CD4-positive, alpha-beta T cell treated with Interleukin-17A for 1 hour (primary cell): ENCODE results near the gene LDHD.
"Not testable (repeated sequence)": the region's sequence is repeated elsewhere in the genome, so short reads cannot be mapped to it uniquely, and the experiment has no call there.

ENCODE experiments used
- DNase-seq: peaks from one replicate; pipeline ENCODE4 v3.0.0-alpha.2; 2020

LDHD gene

GRCh38 chr16:75099075-75099667, 17.4 kb downstream of the LDHD start:
- no peak for DNase-seq

- peak; percentile 79 for DNase-seq
These were observed 18.4 kb downstream of the LDHD start for GRCh38 chr16:75097941-75098901.

DNA sequence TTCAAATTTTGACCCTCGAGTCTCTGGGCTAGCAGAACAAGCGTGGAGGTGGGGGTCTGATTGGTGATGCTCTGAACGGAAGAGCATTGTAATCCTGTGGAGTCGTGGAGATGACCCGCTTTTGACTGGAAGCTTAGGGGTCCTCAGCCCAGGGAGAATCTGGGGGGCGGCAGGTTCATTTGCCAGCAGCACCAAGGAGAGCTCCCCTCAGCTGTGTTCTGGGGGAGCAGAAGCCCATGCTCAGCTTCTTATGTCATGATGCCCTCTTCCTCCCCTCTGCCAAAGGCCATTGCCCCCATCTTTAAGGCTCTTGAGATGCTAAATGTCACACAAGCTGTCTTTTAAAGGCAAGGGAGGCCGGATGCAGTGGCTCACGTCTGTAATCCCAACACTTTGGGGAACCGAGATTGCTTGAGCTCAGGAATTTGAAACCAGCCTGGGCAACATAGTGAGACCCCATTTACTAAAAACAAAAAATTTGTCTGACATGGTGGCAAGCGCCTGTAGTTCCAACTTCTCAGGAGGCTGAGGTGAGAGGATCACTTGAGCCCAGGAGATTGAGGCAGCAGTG, 19.3 kb downstream of the LDHD start:
- DNase-seq = no peak

GRCh38 chr16:75096656-75097055, 19.9 kb downstream of the LDHD start:
- no peak for DNase-seq

DNA sequence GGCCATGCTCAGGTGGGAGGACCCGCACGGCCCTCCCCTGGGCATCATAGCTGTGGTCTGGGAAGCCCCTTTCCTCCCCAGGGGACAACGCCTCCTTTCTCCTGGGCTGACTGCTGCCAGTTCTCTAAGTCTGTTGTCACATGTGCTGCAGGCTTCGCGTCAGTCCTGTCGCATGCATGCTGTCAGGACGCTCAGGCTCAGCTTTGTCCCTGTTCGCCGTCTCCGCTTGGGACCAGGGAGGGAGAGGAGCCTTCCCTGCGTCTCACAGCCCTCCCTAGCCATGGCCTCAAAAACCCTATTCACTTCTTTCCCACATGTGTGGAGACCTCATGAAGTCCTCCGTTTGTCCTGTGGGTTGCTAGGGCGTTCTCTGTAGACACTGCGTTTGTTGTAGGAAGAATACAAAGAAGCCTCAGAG, 21.4 kb downstream of the LDHD start:
- no peak for DNase-seq

DNA sequence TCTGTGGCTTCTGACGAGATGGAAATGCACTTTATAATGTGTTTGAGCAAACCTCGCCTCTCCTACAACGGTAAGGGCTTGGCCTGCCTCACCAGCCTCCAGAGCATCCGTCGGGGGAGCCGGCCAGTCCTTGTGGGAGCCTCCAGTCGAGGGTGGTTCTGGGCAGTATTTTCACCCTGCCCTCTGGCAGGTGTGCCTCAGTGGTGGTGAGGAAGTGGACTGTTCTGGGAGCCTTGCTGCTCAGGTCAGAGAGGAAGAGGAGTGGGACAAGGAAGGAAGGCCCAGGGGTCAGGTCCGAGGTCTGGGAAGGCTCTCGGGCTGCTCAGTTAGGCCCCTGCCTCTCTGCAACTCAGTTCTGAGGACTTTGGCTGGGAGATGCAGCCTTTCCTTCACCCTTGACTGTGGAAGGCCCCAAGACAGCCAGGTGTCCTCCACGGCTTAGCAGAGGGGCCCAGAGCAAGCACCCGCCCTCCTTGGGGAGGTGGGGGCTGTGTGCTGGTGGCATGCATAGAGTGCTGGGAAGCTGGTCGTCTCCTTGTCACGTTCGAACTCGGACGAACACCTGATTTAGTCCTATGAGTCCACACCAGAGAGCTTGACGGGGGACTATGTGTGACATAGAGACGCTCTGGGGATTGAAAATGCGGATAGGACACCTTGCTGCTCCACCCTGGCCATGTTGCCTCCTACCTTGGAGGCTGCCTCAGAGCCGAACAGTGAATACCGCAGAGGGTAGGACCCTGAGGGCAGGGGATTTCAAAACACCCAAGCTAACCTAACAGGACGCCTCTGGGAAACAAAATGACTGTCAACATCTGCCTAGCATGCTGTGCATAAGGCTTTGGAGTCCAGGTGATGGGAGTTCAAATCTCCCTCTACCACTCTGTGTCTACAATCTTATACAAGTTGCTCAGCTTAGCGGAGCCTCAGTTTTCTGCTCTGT, 22.7 kb downstream of the LDHD start:
- DNase-seq = no peak

- DNase-seq = no peak
These were observed 23.8 kb downstream of the LDHD start for GRCh38 chr16:75092777-75093176.

DNA sequence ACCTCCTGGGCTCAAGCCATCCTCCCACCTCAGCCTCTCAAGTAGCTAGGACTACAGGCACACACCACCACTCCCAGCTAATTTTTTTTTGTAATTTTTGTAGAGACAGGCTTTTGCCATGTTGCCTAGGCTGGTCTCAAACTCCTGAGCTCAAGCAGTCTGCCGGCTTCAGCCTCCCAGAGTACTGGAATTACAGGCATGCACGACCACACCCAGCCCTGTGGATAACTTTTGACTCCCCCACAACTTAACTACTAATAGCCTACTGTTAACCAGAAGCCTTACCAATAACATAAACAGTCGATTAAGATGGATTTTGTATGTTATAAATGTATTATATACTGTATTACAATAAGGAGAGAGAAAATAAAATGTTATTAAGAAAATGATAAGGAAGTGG, 25.0 kb downstream of the LDHD start:
- DNase-seq = not testable (repeated sequence)

DNA sequence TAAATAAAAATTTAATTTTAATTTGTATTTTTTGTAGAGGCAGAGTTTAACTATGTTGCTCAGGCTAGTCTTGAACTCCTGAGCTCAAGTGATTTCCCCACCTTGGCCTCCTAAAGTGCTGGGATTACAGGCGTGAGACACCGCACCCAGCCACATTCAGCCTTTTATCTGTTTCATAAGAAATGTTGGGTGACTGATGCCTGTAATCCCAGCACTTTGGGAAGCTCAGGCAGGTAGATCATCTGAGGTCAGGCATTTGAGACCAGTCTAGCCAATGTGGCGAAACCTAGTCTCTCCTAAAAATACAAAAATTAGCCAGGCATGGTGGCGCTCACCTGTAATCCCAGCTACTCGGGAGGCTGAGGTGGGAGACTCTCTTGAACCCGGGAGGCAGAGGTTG, 25.7 kb downstream of the LDHD start:
- DNase-seq = not testable (repeated sequence)

GRCh38 chr16:75089486-75090202, 26.9 kb downstream of the LDHD start:
- DNase-seq = no peak

GRCh38 chr16:75088934-75089333, 27.6 kb downstream of the LDHD start:
- DNase-seq = no peak

GRCh38 chr16:75088216-75088615, 28.4 kb downstream of the LDHD start:
- DNase-seq = no peak

DNA sequence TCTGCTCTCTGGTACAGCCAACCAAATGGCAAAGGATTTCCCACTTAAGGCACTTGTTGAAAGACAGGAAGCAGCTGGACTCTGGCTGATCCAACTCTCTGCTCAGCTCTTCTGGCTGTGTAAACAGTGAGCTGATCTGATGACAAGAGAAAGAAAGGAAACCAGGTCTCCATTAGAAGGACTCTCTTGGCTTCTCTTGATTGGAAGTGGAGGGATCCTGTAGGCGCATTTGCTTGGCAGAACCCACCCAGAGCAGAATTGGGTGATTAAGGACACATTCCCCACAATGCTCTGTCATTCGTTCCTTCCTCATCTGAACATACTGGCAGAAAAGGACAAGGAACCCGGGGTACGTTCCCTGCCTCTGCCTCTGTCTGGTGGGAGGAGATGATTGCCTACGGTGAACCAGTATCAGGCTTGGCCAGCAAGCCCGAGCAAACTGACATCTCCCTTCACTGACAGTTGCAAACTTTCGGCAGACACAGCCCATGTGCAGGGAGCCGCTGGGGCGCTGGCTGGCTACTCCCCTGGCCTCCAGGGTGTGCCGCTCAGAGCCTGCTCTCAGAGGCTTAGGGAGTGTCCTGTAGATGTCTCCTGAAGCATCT, 29.1 kb downstream of the LDHD start:
- DNase-seq = no peak

DNA sequence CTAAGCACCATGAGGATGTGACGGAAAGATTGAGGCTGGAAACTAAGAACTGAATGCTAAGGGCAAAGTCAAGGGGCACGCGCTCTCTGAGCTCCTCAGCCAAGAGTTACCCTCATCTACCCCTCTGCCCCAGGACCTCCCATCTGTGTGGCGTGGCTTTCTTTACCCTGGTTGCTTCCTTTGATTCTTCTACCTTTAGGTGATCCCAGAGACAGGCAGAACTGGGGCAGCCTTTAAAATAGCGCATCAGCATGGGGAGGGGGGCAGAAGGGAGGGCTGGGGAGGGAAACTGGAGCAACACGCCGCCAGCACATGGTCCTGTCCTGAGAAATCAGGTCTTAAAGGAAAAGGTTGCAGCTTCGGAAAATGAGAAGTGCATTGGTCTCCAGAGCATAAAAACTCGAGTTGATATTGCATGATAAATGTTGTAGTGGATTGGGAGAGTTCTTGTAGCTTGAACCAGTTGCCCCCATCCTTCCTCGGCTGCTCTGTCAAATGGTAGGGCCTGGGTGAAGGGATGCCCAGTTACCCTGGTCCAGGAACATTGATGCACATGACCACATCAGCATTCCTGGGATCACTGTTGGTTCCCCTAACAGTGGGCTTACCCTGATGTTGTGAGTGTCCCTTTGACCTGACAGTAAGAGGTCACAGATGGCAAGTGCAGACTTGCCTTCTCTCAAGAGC, 29.7 kb downstream of the LDHD start:
- no peak for DNase-seq

GRCh38 chr16:75086281-75086680, 30.3 kb downstream of the LDHD start:
- DNase-seq = no peak

- no peak for DNase-seq
These were observed 31.0 kb downstream of the LDHD start for GRCh38 chr16:75085556-75085955.

GRCh38 chr16:75083813-75084212, 32.8 kb downstream of the LDHD start:
- no peak for DNase-seq

GRCh38 chr16:75081179-75081859, 35.3 kb downstream of the LDHD start:
- DNase-seq = no peak

DNA sequence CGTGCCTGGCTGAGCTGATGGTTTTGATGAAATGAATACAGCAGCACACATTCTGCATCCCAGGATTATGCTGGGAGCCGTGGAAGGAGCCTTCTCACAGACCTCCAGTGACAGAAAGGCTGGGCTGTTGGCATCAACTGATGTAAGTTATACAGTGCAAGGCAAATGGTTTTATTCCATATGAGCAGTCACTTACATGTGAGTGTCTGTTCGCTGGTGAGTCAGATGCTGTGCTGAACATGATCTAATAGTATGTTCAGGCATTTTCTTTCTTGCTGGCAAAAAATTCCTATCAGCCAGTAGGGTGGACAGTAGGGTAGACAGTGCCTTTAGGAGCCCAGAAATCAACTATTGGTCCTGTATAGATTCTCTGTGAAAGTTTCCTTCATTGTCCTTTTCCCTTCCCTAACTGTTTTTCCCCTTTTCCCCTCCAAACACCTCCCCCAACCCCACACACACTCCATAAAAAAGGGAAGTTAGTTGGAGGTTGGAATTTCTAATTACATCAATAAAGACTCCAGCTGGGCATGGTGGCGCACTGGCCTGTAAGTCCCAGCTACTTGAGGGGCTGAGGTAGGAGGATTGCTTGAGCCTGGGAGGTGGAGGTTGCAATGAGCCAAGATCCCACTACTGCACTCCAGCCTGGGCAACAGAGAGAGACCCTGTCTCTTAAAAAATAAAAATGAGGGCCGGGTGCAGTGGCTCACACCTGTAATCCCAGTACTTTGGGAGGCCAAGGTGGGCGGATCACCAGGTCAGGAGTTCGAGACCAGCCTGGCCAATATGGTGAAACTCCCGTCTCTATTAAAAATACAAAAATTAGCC, 36.2 kb downstream of the LDHD start:
- DNase-seq = no peak
